GM21825 (cell line): Measurements from ENCODE around the gene SH2D1B.

Experiments
- ATAC-seq: cut with Tn5 transposase; IDR thresholded peaks from one replicate; pipeline ENCODE4 v1.9.1; 2021; ENCODE audit warnings: mild to moderate bottlenecking, moderate library complexity; ENCODE audit not compliant: unreplicated experiment

The SH2D1B gene

DNA sequence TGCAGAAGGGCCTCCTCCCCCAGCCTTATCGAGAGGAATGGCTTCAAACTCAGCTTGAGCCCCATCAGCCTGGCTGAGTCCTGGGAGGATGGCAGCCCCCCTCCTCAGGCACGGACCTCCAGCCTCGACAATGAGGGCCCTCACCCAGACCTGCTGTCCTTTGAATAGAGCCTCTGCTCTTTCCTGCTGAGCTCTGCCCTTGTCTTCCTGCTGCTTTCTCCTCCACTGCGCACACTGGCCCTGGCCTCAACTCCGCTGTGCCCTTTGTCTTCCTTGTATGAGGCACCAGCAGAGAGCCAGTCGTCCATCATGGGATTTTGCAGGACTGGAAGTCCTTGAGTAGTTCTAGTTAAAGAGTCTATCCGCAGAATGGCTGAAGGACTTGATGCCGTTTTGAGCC lies 28.4 kb downstream of the SH2D1B start:
- ATAC-seq, result no peak

GRCh38 chr1:162383091-162383490 lies 28.8 kb downstream of the SH2D1B start:
- ATAC-seq, result no peak

- no peak for ATAC-seq
Observed at GRCh38 chr1:162381941-162382750, 29.8 kb downstream of the SH2D1B start.

GRCh38 chr1:162381383-162381782 lies 30.6 kb downstream of the SH2D1B start, which contains the start of gene C1orf226:
C1orf226 (plus strand) TSS chr1:162381728; CDS start chr1:162381902, 174 bp downstream.
- ATAC-seq, result no peak

- ATAC-seq, result no peak
Observed at GRCh38 chr1:162380061-162380846, 31.7 kb downstream of the SH2D1B start.

DNA sequence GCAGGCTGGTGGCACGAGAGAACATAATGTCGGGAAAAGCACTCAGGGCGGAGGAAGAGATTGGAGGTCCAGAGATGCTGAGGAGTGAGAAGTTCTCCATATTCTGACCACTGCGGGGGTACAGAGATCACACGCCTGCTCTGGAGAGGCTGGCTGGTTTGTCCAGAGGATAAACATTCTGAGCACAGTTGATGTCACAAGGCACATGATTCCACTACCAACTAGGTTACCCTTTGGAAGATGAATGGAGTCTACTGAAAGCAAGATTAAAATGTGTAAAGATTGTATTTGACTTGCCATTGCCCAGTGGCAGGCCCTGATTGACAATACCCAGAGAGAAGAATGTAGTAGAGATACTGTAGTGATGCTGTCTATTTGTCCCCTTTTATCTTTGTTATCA lies 35.2 kb downstream of the SH2D1B start, which contains the start of gene SPATA46:
Gene SPATA46 (minus strand): TSS at position 164 of the 400 bp plus-strand sequence. CDS start 64 bp downstream, at position 100.
- ATAC-seq, result no peak

- no peak for ATAC-seq
Observed at GRCh38 chr1:162375463-162375862, 36.5 kb downstream of the SH2D1B start.

DNA sequence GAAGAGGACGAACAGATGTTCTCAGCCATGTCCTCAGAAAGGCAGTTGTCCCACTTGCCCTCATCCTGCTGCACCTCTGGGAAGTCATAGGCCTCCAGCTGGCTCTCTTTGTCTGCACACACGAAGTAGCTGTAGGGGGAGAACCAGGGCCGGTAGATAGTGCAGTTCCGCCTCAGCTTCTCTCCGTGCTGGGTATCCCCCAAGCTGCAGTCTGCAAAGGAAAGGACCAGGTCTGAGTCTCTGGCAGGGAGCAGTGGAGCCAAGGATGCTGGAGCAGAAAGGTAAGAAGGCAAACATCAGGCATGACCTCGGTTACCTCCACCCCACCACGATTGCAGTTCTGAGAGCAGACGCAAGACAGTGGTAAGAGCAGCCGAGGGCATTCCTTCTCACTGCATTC lies 37.5 kb downstream of the SH2D1B start:
- no peak for ATAC-seq

DNA sequence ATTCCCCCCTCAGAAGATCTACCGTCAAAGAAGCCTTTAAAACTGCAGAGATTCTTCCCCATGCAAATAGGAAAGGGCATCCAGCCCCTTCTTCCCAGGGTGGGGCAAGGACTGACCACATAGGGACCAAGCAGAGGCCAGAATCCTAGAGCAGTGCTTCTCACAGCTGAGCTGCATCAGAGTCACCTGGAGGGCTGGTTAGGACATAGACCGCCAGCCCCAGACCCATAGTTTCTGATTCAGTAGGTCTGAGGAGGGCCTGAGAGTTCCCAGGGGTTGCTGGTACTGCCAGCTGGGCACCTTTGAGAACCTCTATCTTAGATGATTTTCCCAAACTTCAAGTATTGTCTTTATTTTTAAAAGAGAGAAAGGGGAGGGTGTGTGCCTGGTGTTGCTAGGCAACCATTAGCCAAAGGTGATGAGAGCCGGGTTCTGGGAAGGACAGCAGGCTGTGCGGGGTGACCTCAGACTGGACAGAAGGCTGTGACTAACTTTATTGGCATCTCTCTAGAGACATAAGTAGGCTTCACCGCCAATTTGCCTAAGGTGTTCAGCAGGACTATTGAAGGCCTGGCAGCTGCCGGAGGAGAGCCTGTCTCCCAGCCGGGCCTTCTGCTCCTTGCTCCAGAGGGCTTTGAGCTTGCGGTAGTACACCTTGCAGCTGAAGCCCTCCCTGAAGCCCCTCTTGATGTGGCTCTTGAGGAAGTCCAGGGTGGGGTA lies 38.2 kb downstream of the SH2D1B start:
- no peak for ATAC-seq

GRCh38 chr1:162373072-162373427 lies 38.9 kb downstream of the SH2D1B start:
- ATAC-seq, result no peak

- ATAC-seq, result no peak
Observed at GRCh38 chr1:162372159-162373071, 39.5 kb downstream of the SH2D1B start.

- no peak for ATAC-seq
Observed at GRCh38 chr1:162371611-162372010, 40.3 kb downstream of the SH2D1B start.

DNA sequence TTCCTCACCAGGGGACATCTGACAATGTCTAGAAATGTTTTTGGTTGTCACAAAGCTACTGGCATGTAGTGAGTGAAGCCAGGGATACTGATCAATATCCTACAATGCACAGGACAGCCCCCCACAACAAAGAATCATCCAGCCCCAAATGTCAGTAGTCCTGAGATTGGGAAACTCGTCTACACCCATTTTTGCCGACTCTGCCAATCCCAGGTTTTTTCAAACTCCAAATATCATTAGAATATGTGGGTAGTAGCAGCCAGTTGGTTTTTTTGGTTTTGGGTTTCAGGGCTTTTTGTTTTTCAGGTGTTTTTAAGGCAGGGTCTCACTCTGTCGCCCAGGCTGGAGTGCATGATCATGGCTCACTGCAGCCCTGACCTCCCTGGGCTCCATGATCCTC lies 41.2 kb downstream of the SH2D1B start:
- ATAC-seq, result no peak

DNA sequence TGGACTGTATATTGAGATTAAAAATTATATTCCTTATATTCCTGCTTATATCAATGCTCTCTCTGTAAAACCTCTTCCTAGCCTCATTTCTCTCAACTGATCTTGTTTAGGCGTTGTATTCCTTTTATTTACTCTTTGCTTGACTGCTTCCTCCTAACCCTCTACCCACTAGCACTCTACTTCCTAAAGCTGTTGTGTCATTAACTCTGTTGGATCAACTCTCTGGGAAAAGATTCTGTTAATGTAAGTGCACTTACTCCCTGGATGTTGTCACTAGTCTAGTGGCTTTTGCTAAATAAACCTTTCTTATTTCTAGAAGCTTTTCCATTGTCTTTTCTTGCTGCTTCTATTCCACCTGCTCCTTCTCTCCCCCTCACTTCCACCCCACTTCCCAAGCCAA lies 41.8 kb downstream of the SH2D1B start:
- ATAC-seq, result no peak

GRCh38 chr1:162369571-162369970 lies 42.4 kb downstream of the SH2D1B start:
- ATAC-seq, result no peak

- no peak for ATAC-seq
Observed at GRCh38 chr1:162368451-162368850, 43.5 kb downstream of the SH2D1B start.

DNA sequence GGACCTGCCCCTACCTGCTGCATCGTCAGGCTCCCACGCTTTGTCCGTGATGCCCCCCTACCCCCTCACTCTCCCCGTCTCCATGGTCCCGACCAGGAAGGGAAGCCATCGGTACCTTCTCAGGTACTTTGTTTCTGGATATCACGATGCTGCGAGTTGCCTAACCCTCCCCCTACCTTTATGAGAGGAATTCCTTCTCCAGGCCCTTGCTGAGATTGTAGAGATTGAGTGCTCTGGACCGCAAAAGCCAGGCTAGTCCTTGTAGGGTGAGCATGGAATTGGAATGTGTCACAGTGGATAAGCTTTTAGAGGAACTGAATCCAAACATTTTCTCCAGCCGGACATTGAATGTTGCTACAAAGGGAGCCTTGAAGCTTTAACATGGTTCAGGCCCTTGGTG lies 44.2 kb downstream of the SH2D1B start:
- no peak for ATAC-seq

DNA sequence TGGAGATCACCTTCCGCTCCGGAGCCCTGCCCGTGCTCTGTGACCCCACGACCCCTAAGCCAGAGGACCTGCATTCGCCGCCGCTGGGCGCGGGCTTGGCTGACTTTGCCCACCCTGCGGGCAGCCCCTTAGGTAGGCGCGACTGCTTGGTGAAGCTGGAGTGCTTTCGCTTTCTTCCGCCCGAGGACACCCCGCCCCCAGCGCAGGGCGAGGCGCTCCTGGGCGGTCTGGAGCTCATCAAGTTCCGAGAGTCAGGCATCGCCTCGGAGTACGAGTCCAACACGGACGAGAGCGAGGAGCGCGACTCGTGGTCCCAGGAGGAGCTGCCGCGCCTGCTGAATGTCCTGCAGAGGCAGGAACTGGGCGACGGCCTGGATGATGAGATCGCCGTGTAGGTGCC lies 44.9 kb downstream of the SH2D1B start:
- no peak for ATAC-seq

- no peak for ATAC-seq
Observed at GRCh38 chr1:162366671-162367070, 45.3 kb downstream of the SH2D1B start.

GRCh38 chr1:162366149-162366548 lies 45.8 kb downstream of the SH2D1B start:
- no peak for ATAC-seq
